LNCAP (cell line): ENCODE results near the gene FAM114A1.

Experiments
- TF ChIP-seq, protein P1 (sequence below): fragments of 450-650 bp; IDR thresholded peaks from 2 replicates; pipeline ENCODE4 v1.5.1; 2017; ENCODE audit warnings: mild to moderate bottlenecking

The FAM114A1 gene

DNA sequence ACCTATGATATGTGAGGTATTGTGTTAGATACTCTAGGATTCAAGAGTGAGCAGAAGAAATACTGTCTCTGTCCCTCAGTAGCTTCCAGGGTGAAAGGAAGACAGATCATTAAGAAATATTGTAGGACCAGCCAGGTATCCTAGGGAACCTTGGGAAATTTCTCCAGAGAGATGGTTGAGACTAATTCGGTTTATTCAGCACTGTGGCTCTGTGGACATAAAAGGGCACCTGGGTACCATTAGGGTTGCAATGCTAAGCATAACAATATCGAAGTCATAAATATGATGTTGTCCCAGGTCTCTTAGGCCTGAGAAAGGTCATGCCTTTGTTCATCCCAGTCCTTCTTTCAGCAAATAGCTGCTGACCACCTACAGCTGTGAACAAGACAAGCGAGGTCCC is 61.0 kb downstream of the FAM114A1 start:
- TF ChIP-seq, protein P1, sequence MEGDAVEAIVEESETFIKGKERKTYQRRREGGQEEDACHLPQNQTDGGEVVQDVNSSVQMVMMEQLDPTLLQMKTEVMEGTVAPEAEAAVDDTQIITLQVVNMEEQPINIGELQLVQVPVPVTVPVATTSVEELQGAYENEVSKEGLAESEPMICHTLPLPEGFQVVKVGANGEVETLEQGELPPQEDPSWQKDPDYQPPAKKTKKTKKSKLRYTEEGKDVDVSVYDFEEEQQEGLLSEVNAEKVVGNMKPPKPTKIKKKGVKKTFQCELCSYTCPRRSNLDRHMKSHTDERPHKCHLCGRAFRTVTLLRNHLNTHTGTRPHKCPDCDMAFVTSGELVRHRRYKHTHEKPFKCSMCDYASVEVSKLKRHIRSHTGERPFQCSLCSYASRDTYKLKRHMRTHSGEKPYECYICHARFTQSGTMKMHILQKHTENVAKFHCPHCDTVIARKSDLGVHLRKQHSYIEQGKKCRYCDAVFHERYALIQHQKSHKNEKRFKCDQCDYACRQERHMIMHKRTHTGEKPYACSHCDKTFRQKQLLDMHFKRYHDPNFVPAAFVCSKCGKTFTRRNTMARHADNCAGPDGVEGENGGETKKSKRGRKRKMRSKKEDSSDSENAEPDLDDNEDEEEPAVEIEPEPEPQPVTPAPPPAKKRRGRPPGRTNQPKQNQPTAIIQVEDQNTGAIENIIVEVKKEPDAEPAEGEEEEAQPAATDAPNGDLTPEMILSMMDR = no peak

DNA sequence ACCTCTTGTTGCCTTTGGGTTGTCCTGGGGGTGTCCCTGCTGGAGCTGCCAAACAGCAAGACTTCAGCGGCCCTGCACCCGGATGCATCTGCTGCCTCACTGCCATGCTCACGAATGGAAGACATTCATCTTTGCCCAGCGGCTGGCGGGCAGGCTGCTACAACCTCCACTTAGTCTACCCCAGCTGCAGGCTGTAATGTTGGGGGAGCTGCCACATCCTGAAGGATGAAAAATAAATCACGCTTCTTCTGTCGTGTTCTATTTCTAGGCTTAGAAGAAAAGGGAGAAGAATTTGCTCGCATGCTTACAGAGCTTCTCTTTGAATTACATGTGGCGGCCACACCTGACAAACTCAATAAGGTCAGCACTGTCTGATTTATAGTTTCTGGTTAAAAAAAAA is 61.4 kb downstream of the FAM114A1 start:
- TF ChIP-seq, protein P1 = no peak

DNA sequence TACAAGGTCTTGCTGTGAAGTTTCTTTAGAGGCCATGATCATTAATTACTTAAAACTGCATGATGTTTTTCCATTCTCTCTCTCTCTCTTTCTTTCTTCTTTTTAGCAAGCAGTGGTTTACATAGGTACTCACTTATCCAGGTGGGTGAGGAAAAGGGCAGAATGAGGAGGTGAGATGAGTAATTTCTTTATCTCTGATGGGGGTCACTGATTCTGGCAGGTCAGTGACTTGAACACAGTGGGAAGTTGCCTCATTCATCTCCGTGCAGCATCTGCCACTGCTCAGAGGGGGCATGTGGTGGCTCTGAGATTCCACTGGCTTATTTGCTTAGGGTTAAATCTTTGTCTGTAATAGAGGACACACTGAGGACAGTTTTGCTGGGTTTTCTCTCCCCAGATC is 62.6 kb downstream of the FAM114A1 start:
- TF ChIP-seq, protein P1 = no peak

DNA sequence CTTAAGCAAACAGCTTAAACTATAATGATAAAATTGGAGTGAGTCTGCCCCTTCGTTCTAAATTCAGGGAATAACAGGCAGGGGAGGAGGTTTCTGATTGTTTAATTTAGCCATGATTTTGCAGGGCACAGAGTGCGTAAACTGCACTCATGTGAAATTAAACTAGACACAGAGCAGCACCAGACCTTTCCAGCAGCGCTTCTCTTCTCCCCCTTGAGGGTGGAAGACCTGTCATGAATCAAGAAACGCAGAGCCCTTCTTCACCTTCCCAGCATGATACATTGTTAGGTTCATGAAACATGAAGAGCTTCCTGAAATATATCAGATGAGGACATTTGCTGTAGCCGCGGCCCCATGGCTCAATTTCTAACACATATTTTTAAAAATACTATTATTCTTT is 63.1 kb downstream of the FAM114A1 start:
- TF ChIP-seq, protein P1 = no peak

DNA sequence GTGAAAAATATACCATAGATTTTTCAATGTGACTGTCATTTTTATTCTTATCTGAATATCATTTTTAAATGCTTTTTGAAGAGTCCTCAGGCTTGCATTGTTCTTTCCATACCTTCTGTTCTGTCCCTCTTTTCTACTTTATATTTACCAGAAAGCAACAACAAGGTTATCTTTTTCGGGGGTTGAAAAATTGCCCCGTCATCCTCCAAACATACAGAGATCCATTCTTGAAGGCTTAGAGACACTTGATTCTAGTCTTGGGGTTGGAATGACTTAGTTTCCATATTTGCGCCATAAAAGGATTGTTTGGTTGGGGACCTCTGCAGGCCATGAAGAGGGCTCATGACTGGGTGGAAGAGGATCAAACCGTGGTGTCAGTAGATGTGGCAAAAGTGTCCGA is 63.5 kb downstream of the FAM114A1 start:
- TF ChIP-seq, protein P1 = no peak

DNA sequence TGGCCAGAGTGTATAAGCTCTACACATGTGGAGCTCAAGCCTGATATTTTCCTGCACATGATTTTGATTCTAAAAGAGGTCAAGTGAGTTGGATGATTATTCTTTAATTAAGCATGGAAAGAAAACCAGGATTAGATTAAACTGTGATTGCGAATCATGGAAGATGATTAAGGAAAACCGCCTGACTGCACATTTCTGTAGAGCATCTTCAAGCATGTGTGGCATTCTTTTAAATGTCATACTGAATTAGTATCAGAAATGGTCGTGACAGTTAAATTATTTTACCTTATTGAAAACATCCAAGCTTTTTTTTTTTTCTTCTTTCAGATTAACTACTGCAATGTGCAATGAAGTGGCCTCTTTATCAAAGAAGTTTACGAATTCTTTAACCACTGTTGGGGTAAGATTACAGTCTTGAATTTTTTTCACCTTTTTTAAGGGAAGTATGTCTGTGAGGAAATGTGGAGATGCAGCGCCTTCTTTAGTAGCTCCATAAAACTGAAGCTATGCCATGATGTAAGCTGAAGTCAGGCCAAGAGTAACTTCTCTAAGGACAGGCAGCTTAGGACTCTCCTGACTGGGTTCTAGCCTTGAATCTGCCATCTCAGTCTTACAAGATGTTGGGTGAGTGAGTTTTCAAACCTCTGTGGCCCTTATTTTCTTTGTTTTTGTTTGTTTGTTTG is 67.9 kb downstream of the FAM114A1 start:
- TF ChIP-seq, protein P1 = no peak

DNA sequence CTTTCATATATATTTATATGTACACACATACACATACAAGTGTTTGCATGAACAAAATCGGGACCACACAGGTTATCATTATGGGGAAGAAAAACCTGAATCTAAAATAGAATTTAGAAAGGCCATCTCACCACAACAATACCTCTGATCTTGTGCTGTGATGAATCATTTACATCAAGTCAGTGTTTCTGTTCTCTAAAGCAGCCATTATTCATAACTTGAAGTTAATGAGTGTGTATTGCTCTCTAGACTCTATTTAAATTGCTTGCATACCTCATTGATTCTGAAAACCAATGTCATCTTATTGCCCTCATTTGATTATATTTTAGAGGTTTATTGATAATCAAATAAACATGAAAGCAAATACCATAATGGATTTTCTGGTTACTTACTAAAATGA is 71.6 kb downstream of the FAM114A1 start:
- TF ChIP-seq, protein P1 = no peak

DNA sequence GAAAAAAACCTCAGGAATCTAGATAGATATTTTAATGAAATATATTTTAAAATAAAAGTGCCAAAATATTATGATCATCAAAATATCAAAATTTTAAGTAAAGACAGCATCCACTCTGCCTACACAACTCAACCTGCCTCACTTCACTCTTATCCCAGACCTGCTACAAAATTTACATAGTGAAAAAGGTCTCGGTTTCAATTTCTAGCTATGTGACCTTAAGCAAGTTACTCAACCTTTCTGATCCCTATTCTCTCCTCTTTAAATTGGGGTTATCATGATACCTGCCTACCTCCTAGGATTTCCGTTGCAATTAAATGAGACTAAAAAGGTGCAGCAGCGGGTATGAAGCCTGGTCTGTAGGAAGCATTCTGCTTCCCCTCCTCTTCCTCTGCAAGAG is 72.9 kb downstream of the FAM114A1 start:
- TF ChIP-seq, protein P1 = no peak
